Endothelial cell of umbilical vein (primary cell): ENCODE results near the gene CTIF. TPM values are rescaled to one million over a fixed set of nuclear protein-coding genes. Genes with fewer than 3 reads are reported as not detected.

ENCODE experiments used
- BruUV-seq: library from RNA; stranded (reverse); fragments of 400-500 nt; replicated peaks from 2 replicates; lab custom pipeline; 2021; lab: Mats Ljungman, UMichigan
- CTCF ChIA-PET: fragments of 300-600, 350-600 bp; sonication (Branson Sonifier 250); formaldehyde crosslinking; loops from one replicate; lab custom pipeline; 2021; ENCODE audit warnings: antibody characterized with exemption, inconsistent platforms; lab: Charles Lee
- POLR2A ChIA-PET: fragments of 300-600, 350-600 bp; sonication (Branson Sonifier 250); formaldehyde crosslinking; loops from one replicate; lab custom pipeline; 2021; ENCODE audit warnings: antibody characterized with exemption, inconsistent platforms; lab: Charles Lee
- DNase-seq: peaks from one replicate; pipeline ENCODE4 v3.0.0-alpha.2; 2011; ENCODE audit warnings: low read depth, low spot score
- FAIRE-seq: peaks from 2 replicates; lab custom pipeline; 2011; peaks lifted over from hg19 to GRCh38; lab: Jason Lieb, UNC
- H2AFZ ChIP-seq: 2 replicates; pipeline ENCODE4 v1.6.0; 2012; ENCODE audit warnings: low read depth, low read length, control low read depth, inconsistent platforms
- H3K27ac ChIP-seq: 2 replicates; pipeline ENCODE4 v1.5.1; 2011; ENCODE audit warnings: low read depth, mild to moderate bottlenecking, control low read depth, low read length, moderate library complexity; ENCODE audit not compliant: insufficient read depth
- H3K27me3 ChIP-seq, 2 experiments: 2 replicates each; pipeline versions ENCODE4 v1.6.0 to v1.6.1; 2011; ENCODE audit warnings: low read length in 2 of 2, mixed read lengths in 1 of 2; ENCODE audit not compliant: control insufficient read depth in 2 of 2, insufficient read depth in 2 of 2
- H3K36me3 ChIP-seq, 2 experiments: 2 replicates in 1 of 2; 3 replicates in 1 of 2; pipeline ENCODE4 v1.5.1; 2011; ENCODE audit warnings: low read length in 2 of 2, mild to moderate bottlenecking in 1 of 2, moderate library complexity in 1 of 2; ENCODE audit not compliant: control insufficient read depth in 2 of 2, insufficient read depth in 2 of 2; ENCODE audit errors: extremely low read depth in 1 of 2
- H3K4me1 ChIP-seq: 3 replicates; pipeline ENCODE4 v1.5.1; 2011; ENCODE audit warnings: mild to moderate bottlenecking, low read length; ENCODE audit not compliant: control insufficient read depth, insufficient read depth; ENCODE audit errors: extremely low read depth
- H3K4me2 ChIP-seq: 2 replicates; pipeline ENCODE4 v1.6.1; 2011; ENCODE audit warnings: low read length, control low read depth, mixed read lengths; ENCODE audit not compliant: insufficient read depth
- H3K4me3 ChIP-seq, 3 experiments: fragments of 200-600 bp in 1 of 3; sonication (generic), shearing (Covaris generic) in 1 of 3; replicated peaks in 1 of 3; 2 replicates each; pipeline ENCODE4 v1.5.1; 2011 to 2016; ENCODE audit warnings: control low read depth in 3 of 3, low read length in 3 of 3, mild to moderate bottlenecking in 2 of 3, inconsistent platforms in 1 of 3, low read depth in 1 of 3, moderate library complexity in 1 of 3; ENCODE audit not compliant: insufficient read depth in 1 of 3
- H3K79me2 ChIP-seq: 2 replicates; pipeline ENCODE4 v1.6.0; 2012; ENCODE audit warnings: low read length, inconsistent platforms; ENCODE audit not compliant: control insufficient read depth, insufficient read depth
- H3K9ac ChIP-seq: replicated peaks from 2 replicates; pipeline ENCODE3; 2011; ENCODE audit warnings: low read length, control low read depth; ENCODE audit not compliant: insufficient read depth; ENCODE audit errors: extremely low read depth
- H3K9me1 ChIP-seq: replicated peaks from 3 replicates; pipeline ENCODE4 v1.6.0; 2011; ENCODE audit warnings: mild to moderate bottlenecking, low read length; ENCODE audit not compliant: control insufficient read depth, insufficient read depth; ENCODE audit errors: extremely low read depth
- H3K9me3 ChIP-seq: replicated peaks from 2 replicates; pipeline ENCODE4 v1.5.1; 2012; ENCODE audit warnings: low read length, inconsistent platforms; ENCODE audit not compliant: control insufficient read depth, insufficient read depth
- H4K20me1 ChIP-seq: replicated peaks from 2 replicates; pipeline ENCODE3; 2011; ENCODE audit warnings: mild to moderate bottlenecking, low read length; ENCODE audit not compliant: control insufficient read depth, insufficient read depth; ENCODE audit errors: extremely low read depth
- EZH2 ChIP-seq: IDR thresholded peaks from 2 replicates; pipeline ENCODE4 v1.6.1; 2012; ENCODE audit warnings: borderline replicate concordance, low read depth, mild to moderate bottlenecking, moderate library complexity, low read length, inconsistent platforms; ENCODE audit not compliant: severe bottlenecking
- FOS ChIP-seq: IDR thresholded peaks from 2 replicates; pipeline ENCODE4 v1.6.1; 2011; ENCODE audit warnings: mild to moderate bottlenecking, low read length, moderate library complexity, borderline replicate concordance; ENCODE audit not compliant: insufficient read depth
- GATA2 ChIP-seq: IDR thresholded peaks from 2 replicates; pipeline ENCODE4 v1.7.0; 2011; ENCODE audit warnings: low read depth, mild to moderate bottlenecking, moderate library complexity, mixed read lengths, low read length; ENCODE audit not compliant: insufficient read length, insufficient read depth
- MYC ChIP-seq: IDR thresholded peaks from one replicate; pipeline ENCODE4 v1.6.1; 2011; ENCODE audit warnings: mild to moderate bottlenecking, low read depth, low read length
- POLR2A ChIP-seq: IDR thresholded peaks from 2 replicates; pipeline ENCODE4 v1.6.1; 2012; ENCODE audit warnings: low read depth, mild to moderate bottlenecking, control low read depth, low read length
- POLR2AphosphoS5 ChIP-seq: IDR thresholded peaks from 2 replicates; pipeline ENCODE4 v1.6.1; 2012; ENCODE audit warnings: low read depth, mild to moderate bottlenecking, control low read depth, low read length, moderate library complexity; ENCODE audit not compliant: insufficient read depth
- dilution Hi-C: fragments of 300-500 bp; cut with MboI; formaldehyde crosslinking; loops from one replicate; pipeline ENCODE4 v1.15.0; 2019; ENCODE audit warnings: low sequenced_read_pairs; ENCODE audit not compliant: extremely low pct_ligation_motif_present
- intact Hi-C: fragments of 100-400 bp; cut with micrococcal nuclease; formaldehyde crosslinking; loops from one replicate; pipeline ENCODE4 v1.10.0; 2022
- polyA plus RNA-seq, 4 experiments: library from polyadenylated mRNA; depleted of rRNA in 3 of 4; stranded (reverse) in 3 of 4; unstranded in 1 of 4; fragments of >200 nt; gene quantifications; 2 replicates each; pipeline versions ENCODE4 v1.2.1 to v1.2.3, GENCODE V29; 2011 to 2012; ENCODE audit warnings: missing spikeins in 1 of 4
- total RNA-seq: library from RNA; stranded (reverse); gene quantifications from 2 replicates; pipeline ENCODE4 v1.2.3, GENCODE V29; 2021
- TF ChIP-seq, protein P1 (sequence below), 2 donors: IDR thresholded peaks; 1 replicate in 1 of 2; 2 replicates in 1 of 2; pipeline ENCODE4 v1.5.1; 2011; ENCODE audit warnings: low read length in 2 of 2, mild to moderate bottlenecking in 2 of 2, moderate library complexity in 2 of 2, control low read depth in 1 of 2, inconsistent platforms in 1 of 2, low read depth in 1 of 2; ENCODE audit not compliant: insufficient read depth in 1 of 2; ENCODE audit errors: extremely low read depth in 1 of 2
- TF ChIP-seq, protein P2 (sequence below): IDR thresholded peaks from 2 replicates; pipeline ENCODE4 v1.6.1; 2011; ENCODE audit not compliant: insufficient read depth, insufficient read length

Gene CTIF
- total and polyA plus RNA-seq, 2 donors (not counting 3 experiments of a cell fraction or from before 2014, with no cell fraction given): 20.9 to 57.7 TPM

DNA sequence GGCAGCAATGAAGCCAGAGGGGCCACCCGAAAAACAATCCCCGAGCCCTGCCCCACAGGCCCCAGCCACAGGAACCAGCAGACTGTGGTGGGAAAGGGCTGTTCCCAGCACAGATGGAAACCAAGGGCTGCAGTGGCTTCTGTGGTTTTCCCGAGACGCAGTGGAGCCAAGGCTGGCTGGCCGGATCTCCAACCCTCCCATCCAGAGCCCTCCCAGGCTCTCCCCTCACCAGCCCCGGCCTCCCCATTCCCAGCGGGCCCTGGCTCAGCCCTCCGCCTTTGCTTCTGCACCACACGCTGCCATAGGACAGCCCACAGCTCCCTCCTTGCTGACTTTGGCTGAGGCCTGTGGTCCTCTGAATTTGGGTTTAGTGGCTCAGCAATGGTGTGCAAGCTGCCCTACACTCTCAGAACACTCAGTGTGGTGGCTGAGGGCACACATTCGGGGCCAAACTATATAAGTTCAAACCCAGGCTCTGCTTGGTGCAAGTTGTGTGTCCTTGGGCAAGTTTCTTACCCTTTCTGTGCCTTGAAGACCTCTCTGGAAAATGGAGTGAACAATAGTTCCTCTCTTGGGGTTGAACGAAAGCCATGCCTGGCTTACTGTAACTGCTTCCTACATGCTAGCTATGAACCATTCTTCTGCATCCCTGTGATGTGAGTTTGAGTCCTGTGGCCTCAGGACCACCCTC, 211.8 kb downstream of the CTIF start:
- intact Hi-C loops: no loop called here
- dilution Hi-C loops: no loop called here
- H4K20me1 ChIP-seq: no peaks in the 10 kb centered on the region
- no peak overlapping the region for H2AFZ ChIP-seq
- no peaks in the 10 kb centered on the region for H3K36me3 ChIP-seq
- H3K9me1 ChIP-seq: no peaks in the 10 kb centered on the region
- H3K9me3 ChIP-seq: no peaks in the 10 kb centered on the region
- BruUV-seq: no TSS peak
- ChIA-PET POLR2A (no interaction called here), CTCF (interaction anchor here (0.9 to 1.1 kb wide), 2 partner anchors 70 to 292 kb away, joined by 3 read pairs; no protein-coding TSS in a partner anchor)
- no peak overlapping the region for H3K4me2 ChIP-seq
- no peak overlapping the region for H3K27ac ChIP-seq
- H3K27me3 ChIP-seq: no peaks in the 10 kb centered on the region
- no peaks in the 10 kb centered on the region for H3K4me1 ChIP-seq
- H3K9ac ChIP-seq: no peak overlapping the region
- no peaks in the 10 kb centered on the region for H3K79me2 ChIP-seq
- H3K4me3 ChIP-seq: no peak overlapping the region
- FAIRE-seq: no peak
- TF ChIP-seq, protein P1, sequence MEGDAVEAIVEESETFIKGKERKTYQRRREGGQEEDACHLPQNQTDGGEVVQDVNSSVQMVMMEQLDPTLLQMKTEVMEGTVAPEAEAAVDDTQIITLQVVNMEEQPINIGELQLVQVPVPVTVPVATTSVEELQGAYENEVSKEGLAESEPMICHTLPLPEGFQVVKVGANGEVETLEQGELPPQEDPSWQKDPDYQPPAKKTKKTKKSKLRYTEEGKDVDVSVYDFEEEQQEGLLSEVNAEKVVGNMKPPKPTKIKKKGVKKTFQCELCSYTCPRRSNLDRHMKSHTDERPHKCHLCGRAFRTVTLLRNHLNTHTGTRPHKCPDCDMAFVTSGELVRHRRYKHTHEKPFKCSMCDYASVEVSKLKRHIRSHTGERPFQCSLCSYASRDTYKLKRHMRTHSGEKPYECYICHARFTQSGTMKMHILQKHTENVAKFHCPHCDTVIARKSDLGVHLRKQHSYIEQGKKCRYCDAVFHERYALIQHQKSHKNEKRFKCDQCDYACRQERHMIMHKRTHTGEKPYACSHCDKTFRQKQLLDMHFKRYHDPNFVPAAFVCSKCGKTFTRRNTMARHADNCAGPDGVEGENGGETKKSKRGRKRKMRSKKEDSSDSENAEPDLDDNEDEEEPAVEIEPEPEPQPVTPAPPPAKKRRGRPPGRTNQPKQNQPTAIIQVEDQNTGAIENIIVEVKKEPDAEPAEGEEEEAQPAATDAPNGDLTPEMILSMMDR (IDR thresholded peaks at IDR 0.05; ENCODE audit: extremely low read depth in 1 of 2, insufficient read depth in 1 of 2, low read depth in 1 of 2, low read length in 2 of 2): no peak
- TF ChIP-seq FOS: no peak
- TF ChIP-seq GATA2: no peak
- TF ChIP-seq EZH2: no peak
- no peak for TF ChIP-seq POLR2A
- TF ChIP-seq POLR2AphosphoS5: no peak
- TF ChIP-seq, protein P2, sequence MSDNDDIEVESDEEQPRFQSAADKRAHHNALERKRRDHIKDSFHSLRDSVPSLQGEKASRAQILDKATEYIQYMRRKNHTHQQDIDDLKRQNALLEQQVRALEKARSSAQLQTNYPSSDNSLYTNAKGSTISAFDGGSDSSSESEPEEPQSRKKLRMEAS: no peak
- TF ChIP-seq MYC: no peak
- DNase-seq: no peak
